ENCODE results near the gene B3GALNT2.

Gene B3GALNT2

DNA sequence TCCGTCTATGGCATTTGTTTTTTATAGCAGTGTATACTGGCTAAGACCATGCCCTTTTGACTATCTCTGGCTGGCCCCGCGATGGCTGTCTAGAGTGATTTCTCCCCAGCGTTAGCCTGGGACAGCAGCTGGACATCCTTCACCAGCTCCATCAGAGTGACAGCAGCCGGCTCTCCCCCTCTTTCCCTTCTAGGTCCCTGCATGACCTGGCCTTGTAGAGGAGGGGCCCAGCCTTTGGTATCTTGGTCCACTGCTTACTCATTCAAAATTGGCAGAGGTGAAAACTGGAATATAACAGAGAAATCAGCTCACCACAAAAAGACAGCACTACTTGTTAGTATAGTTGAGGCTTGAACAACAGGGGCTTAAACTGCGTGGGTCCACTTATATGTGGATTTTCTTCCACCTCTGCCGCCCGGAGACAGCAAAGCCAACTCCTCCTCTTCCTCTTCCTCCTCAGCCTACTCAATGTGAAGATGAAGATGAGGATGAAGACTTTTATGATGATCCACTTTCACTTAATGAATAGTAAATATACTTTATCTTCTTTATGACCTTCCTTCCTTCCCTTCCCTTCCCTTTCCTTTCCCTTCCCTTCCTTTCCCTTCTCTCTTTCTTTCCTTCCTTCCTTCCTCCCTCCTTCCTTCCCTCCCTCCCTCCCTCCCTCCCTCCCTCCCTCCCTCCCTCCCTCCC is 29.4 kb upstream of the B3GALNT2 start:
- no peak for DNase-seq (ENCODE audit: extremely low read depth, low read depth)
- TF ChIP-seq, protein P1, sequence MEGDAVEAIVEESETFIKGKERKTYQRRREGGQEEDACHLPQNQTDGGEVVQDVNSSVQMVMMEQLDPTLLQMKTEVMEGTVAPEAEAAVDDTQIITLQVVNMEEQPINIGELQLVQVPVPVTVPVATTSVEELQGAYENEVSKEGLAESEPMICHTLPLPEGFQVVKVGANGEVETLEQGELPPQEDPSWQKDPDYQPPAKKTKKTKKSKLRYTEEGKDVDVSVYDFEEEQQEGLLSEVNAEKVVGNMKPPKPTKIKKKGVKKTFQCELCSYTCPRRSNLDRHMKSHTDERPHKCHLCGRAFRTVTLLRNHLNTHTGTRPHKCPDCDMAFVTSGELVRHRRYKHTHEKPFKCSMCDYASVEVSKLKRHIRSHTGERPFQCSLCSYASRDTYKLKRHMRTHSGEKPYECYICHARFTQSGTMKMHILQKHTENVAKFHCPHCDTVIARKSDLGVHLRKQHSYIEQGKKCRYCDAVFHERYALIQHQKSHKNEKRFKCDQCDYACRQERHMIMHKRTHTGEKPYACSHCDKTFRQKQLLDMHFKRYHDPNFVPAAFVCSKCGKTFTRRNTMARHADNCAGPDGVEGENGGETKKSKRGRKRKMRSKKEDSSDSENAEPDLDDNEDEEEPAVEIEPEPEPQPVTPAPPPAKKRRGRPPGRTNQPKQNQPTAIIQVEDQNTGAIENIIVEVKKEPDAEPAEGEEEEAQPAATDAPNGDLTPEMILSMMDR (IDR thresholded peaks at IDR 0.05; ENCODE audit: low read depth, low read length, missing control alignments) = no peak
- no peak overlapping the region for H3K4me3 ChIP-seq (replicated peaks; ENCODE audit: low read depth, low read length)

DNA sequence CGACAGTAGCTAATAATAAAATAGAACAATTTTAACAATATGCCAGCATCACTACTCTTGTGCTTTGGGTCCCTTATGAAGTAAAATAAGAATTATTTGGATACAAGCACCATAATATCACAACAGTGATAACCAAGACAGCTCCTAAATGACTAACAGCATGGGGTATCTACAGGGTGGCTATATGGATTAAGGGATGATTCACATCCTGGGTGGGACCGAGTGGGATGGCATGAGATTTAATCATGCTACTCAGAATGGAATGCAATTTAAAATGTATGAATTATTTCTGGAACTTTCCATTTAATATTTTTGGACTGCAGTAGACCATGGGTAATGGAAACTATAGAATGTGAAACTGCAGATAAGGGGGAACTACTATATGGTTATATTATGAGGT is 28.1 kb upstream of the B3GALNT2 start:
- TF ChIP-seq, protein P1 (IDR thresholded peaks at IDR 0.05; ENCODE audit: low read depth, low read length, missing control alignments) = no peak
- DNase-seq (ENCODE audit: extremely low read depth, low read depth) = no peak
- H3K4me3 ChIP-seq (replicated peaks; ENCODE audit: low read depth, low read length) = no peak overlapping the region

DNA sequence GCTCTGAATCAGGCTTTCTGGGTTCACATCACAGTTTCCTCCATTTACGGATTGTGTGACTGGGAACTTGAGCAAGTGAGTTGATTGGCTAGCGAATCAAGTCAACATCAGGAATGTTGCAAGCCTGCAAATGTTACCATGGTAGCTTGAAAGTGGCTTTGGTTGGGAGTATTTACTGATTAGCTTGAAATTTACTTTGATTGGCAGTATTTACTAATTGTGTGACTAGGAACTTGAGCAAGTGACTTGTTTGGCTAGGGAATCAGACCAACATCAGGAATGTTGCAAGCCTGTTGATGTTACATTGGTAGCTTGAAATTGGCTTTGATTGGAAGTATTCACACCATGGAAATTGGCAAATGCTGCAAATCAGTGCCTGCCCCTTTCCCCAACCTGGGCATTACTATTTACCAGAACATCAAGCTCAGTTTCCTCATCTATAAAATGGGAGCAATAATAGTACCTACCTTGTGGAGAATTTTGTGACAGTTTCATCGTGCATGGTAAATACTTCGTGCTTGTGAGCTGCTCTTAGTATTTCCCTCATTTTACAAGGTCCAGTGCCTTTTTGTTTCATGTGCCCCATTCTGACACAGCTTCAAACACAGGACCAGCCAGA is 23.1 kb upstream of the B3GALNT2 start:
- TF ChIP-seq, protein P1 (IDR thresholded peaks at IDR 0.05; ENCODE audit: low read depth, low read length, missing control alignments) = no peak
- H3K4me3 ChIP-seq (replicated peaks; ENCODE audit: low read depth, low read length) = no peak overlapping the region
- DNase-seq (ENCODE audit: extremely low read depth, low read depth) = no peak

DNA sequence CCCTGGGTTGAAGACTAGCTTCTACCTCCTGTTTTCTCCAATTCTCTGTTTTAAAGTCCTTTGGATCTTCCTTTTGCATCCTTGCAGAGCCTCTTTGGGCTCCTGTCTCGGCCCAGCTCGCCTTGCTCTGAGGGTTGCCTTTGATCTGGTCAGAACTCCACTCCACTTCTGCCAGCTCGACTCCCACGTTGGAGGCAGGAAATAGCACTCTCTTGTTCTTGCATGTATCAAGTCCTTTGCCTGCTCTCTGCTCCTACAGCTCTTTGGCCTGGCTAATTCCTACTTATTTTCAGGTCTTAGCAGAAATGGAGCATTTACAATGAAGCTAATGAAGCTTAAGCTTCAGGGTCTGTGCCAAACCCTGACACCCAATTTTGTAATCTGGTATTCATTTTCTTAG is 21.1 kb upstream of the B3GALNT2 start:
- no peak for DNase-seq (ENCODE audit: extremely low read depth, low read depth)
- H3K4me3 ChIP-seq (replicated peaks; ENCODE audit: low read depth, low read length) = no peak overlapping the region
- TF ChIP-seq, protein P1 (IDR thresholded peaks at IDR 0.05; ENCODE audit: low read depth, low read length, missing control alignments) = no peak

DNA sequence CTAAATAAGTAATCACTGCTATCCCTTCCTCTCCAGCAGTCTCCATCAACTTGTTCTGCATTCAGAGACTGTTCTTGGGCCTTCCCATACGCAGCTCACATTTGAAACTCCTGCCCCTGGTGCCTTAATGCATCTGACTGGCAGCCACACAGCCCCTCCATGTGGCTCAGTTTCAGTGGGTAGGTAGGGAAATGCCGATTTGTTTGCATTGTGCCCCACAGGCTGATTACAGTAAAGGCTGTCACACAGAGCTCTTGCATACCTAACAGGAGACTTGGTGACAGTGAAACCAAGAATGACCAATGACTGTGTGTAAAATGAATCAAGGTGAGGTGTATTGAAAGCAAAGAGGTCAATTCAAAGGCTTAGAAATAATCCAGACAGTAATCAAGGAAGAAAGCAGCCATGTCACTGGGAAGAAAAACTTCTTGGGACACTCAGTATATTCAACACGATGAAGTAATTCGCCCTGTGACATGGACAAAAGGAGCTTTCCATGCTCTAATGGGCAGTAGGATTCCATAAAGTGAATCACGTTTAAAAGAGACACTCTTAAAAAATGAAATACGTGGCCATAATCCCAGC is 12.7 kb upstream of the B3GALNT2 start:
- H3K4me3 ChIP-seq (replicated peaks; ENCODE audit: low read depth, low read length) = no peak overlapping the region
- DNase-seq (ENCODE audit: extremely low read depth, low read depth) = no peak
- TF ChIP-seq, protein P1 (IDR thresholded peaks at IDR 0.05; ENCODE audit: low read depth, low read length, missing control alignments) = no peak

DNA sequence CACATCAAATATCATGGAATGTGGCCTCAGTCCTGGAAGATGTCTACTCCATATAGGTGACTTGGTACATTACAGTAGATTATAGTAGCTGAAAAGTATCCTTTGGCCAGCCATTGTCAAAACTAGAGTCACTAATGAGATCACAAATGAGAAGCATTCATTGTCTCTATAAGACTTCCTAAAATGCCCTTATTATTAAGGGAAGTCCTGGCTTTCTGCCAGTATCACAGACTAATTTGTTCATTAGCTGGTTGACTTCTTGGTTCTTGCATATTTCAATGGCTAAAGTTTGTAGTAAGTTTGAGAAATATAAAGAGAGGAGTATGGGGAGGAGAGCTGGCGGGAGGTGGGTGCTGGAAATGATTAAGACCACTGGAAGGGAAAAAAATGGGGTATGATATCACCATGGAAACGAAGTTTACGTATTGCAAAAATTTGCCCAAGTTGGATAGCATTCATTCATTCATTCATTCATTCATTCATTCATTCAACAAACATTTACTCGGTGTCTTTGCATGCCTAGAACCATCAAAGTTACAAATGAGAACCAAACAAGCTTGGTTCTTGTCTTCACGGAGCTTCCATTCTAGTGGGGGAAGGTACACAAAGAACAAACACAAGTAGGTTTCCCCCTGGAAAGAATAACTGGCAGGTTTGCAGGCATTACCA is 11.7 kb upstream of the B3GALNT2 start:
- TF ChIP-seq, protein P1 (IDR thresholded peaks at IDR 0.05; ENCODE audit: low read depth, low read length, missing control alignments) = no peak
- no peak for DNase-seq (ENCODE audit: extremely low read depth, low read depth)
- H3K4me3 ChIP-seq (replicated peaks; ENCODE audit: low read depth, low read length) = no peak overlapping the region

Measured in HFF-Myc (cell line).